HG03442 (cell line): ENCODE data around the gene TNNC2.
A peak's percentile ranks its signal among the peaks of the same experiment; 100 is the strongest.
"Not testable (repeated sequence)": the region's sequence is repeated elsewhere in the genome, so short reads cannot be mapped to it uniquely, and the experiment has no call there.

ENCODE experiments used
- ATAC-seq: cut with Tn5 transposase; IDR thresholded peaks from one replicate; pipeline ENCODE4 v1.9.1; 2021; ENCODE audit warnings: mild to moderate bottlenecking, moderate library complexity; ENCODE audit not compliant: unreplicated experiment

The TNNC2 gene

GRCh38 chr20:45823949-45824835, 2.9 kb downstream of the TNNC2 start:
- ATAC-seq, result no peak

- ATAC-seq, result no peak
Observed at GRCh38 chr20:45822857-45823256, 4.3 kb downstream of the TNNC2 start.

GRCh38 chr20:45821947-45822346, 5.2 kb downstream of the TNNC2 start:
- no peak for ATAC-seq

- no peak for ATAC-seq
Observed at GRCh38 chr20:45819466-45819865, 7.6 kb downstream of the TNNC2 start.

- no peak for ATAC-seq
Observed at GRCh38 chr20:45818239-45818638, 8.9 kb downstream of the TNNC2 start.

GRCh38 chr20:45817376-45818194, 9.5 kb downstream of the TNNC2 start:
- ATAC-seq, result no peak

- ATAC-seq, result no peak
Observed at GRCh38 chr20:45816951-45817350, 10.2 kb downstream of the TNNC2 start.

- no peak for ATAC-seq
Observed at GRCh38 chr20:45814314-45814713, 12.8 kb downstream of the TNNC2 start.

GRCh38 chr20:45813489-45813888, 13.6 kb downstream of the TNNC2 start:
- ATAC-seq, result no peak

- ATAC-seq, result no peak
Observed at GRCh38 chr20:45813006-45813340, 14.1 kb downstream of the TNNC2 start.

GRCh38 chr20:45812157-45813005, 14.7 kb downstream of the TNNC2 start, which contains the start of gene UBE2C:
Gene UBE2C, plus strand, starts transcription at chr20:45812644. Its CDS starts 52 bp downstream, at chr20:45812696.
- ATAC-seq, result peak; percentile 98

- no peak for ATAC-seq
Observed at GRCh38 chr20:45810191-45810970, 16.7 kb downstream of the TNNC2 start.

GRCh38 chr20:45801851-45802250, 25.3 kb downstream of the TNNC2 start:
- ATAC-seq, result no peak

GRCh38 chr20:45798935-45799642, 28.0 kb downstream of the TNNC2 start:
- no peak for ATAC-seq

GRCh38 chr20:45797955-45798354, 29.2 kb downstream of the TNNC2 start:
- ATAC-seq, result not testable (repeated sequence)

GRCh38 chr20:45797510-45797909, 29.6 kb downstream of the TNNC2 start:
- ATAC-seq, result not testable (repeated sequence)

- no peak for ATAC-seq
Observed at GRCh38 chr20:45796337-45797065, 30.6 kb downstream of the TNNC2 start.

GRCh38 chr20:45792317-45793118, 34.6 kb downstream of the TNNC2 start:
- ATAC-seq, result no peak
